GM12874 (cell line): Measurements from ENCODE around the gene HMMR.

Experiments used
- TF ChIP-seq, protein P1 (sequence below): IDR thresholded peaks from 2 replicates; pipeline ENCODE4 v1.5.1; 2011; ENCODE audit warnings: low read depth, mild to moderate bottlenecking, control low read depth, low read length, moderate library complexity; ENCODE audit not compliant: insufficient read depth

Gene HMMR

GRCh38 chr5:163512526-163512925, 52.1 kb downstream of the HMMR start:
- TF ChIP-seq, protein P1, sequence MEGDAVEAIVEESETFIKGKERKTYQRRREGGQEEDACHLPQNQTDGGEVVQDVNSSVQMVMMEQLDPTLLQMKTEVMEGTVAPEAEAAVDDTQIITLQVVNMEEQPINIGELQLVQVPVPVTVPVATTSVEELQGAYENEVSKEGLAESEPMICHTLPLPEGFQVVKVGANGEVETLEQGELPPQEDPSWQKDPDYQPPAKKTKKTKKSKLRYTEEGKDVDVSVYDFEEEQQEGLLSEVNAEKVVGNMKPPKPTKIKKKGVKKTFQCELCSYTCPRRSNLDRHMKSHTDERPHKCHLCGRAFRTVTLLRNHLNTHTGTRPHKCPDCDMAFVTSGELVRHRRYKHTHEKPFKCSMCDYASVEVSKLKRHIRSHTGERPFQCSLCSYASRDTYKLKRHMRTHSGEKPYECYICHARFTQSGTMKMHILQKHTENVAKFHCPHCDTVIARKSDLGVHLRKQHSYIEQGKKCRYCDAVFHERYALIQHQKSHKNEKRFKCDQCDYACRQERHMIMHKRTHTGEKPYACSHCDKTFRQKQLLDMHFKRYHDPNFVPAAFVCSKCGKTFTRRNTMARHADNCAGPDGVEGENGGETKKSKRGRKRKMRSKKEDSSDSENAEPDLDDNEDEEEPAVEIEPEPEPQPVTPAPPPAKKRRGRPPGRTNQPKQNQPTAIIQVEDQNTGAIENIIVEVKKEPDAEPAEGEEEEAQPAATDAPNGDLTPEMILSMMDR: no peak

DNA sequence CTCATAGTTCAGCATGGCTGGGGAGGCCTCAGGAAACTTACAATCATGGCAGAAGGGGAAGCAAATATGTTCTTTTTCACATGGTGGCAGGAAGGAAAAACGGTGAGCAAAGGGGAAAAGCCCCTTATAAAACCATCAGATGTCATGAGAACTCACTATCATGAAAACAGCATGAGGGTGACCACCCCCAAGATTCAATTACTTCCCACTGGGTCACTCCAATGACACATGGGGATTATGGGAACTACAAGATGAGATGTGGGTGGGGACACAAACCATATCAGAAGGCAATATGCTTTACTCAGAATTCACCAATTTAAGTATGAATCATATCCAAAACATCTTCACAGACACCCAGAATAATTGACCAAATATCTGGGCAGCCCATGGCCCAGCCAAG, 64.7 kb downstream of the HMMR start:
- TF ChIP-seq, protein P1: no peak

DNA sequence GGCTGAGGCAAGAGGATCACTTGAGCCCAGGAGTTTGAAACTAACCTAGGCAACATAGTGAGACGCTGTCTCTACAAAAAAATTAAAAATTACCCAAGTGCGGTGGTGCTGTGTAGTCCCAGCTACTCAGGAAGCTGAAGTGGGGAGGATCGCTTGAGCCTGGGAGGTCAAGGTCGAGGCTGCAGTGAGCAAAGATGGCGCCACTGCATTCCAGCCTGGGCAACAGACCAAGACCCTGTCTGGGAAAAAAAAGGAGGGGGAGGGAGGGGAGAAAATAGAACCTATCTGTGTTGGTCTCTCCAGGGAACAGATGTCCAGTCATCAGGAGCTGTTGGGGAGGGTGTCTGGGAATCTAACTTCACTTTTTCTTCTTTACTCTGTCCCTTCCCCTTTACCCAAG, 69.3 kb downstream of the HMMR start:
- TF ChIP-seq, protein P1: no peak

GRCh38 chr5:163531272-163531671, 70.8 kb downstream of the HMMR start:
- TF ChIP-seq, protein P1: no peak

GRCh38 chr5:163532171-163533084, 72.0 kb downstream of the HMMR start:
- TF ChIP-seq, protein P1: no peak

DNA sequence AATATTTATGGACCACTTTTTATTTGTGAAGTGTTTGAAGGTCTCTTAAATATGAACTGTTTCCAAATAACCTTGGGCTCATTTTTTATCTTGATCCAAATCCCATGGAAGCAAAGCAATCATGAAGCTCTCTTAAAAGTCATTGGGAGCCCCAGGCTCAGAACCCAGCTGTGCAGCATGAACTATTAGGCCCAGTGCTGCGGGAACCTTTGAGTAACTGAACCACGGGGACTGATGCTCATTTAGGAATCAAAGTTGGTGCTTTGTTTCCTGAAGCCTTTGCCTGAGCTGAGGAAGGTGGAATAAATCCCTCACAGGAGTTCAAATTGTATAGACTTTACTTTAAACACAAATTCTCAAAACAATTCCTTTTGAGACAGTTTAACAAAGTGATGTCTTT, 72.8 kb downstream of the HMMR start:
- TF ChIP-seq, protein P1: no peak

GRCh38 chr5:163534492-163535094, 74.2 kb downstream of the HMMR start:
- TF ChIP-seq, protein P1: no peak
